C4-2B (cell line): ENCODE results near the gene SLC16A3.

ENCODE experiments used
- CTCF ChIP-seq: fragments of 450-650 bp; conservative IDR thresholded peaks from 2 replicates; pipeline ENCODE4 v1.5.1; 2017; ENCODE audit warnings: mild to moderate bottlenecking
- ZFX ChIP-seq: fragments of 450-650 bp; IDR thresholded peaks from 2 replicates; pipeline ENCODE4 v1.6.1; 2017

- no peak for TF ChIP-seq CTCF
- no peak for TF ChIP-seq ZFX
Observed at GRCh38 chr17:82238472-82239201, 9.8 kb downstream of the SLC16A3 start.
